Ishikawa (cell line): Measurements from ENCODE around the gene ELFN1.

Experiments used
- TEAD4 ChIP-seq: IDR thresholded peaks from 2 replicates; pipeline ENCODE4 v1.6.1; 2012
- ZBTB7A ChIP-seq: IDR thresholded peaks from 2 replicates; pipeline ENCODE4 v1.6.1; 2012; ENCODE audit warnings: low read depth
- TF ChIP-seq, protein P1 (sequence below): IDR thresholded peaks from 2 replicates; pipeline ENCODE4 v1.6.1; 2012; ENCODE audit warnings: low read depth, mild to moderate bottlenecking

DNA sequence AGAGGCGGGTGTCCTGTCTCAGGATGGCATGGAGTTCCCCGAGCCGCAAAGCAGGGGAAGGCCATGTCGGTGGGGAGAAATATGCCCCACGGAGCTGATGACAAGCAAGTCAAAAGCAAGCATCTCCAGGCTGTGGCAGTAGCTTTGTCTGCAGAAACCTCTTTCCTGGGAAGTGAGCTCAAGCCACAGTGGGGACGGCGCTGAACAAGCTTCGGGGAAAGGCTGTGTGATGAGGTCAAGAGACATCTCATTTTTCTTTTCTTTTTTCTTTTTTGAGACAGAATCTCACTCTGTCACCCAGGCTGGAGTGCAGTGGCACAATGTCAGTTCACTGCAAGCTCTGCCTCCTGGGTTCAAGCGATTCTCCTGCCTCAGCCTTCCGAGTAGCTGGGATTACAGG is 62.6 kb downstream of the ELFN1 start:
- TF ChIP-seq ZBTB7A, result no peak
- TF ChIP-seq, protein P1, sequence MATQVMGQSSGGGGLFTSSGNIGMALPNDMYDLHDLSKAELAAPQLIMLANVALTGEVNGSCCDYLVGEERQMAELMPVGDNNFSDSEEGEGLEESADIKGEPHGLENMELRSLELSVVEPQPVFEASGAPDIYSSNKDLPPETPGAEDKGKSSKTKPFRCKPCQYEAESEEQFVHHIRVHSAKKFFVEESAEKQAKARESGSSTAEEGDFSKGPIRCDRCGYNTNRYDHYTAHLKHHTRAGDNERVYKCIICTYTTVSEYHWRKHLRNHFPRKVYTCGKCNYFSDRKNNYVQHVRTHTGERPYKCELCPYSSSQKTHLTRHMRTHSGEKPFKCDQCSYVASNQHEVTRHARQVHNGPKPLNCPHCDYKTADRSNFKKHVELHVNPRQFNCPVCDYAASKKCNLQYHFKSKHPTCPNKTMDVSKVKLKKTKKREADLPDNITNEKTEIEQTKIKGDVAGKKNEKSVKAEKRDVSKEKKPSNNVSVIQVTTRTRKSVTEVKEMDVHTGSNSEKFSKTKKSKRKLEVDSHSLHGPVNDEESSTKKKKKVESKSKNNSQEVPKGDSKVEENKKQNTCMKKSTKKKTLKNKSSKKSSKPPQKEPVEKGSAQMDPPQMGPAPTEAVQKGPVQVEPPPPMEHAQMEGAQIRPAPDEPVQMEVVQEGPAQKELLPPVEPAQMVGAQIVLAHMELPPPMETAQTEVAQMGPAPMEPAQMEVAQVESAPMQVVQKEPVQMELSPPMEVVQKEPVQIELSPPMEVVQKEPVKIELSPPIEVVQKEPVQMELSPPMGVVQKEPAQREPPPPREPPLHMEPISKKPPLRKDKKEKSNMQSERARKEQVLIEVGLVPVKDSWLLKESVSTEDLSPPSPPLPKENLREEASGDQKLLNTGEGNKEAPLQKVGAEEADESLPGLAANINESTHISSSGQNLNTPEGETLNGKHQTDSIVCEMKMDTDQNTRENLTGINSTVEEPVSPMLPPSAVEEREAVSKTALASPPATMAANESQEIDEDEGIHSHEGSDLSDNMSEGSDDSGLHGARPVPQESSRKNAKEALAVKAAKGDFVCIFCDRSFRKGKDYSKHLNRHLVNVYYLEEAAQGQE, result no peak
- no peak for TF ChIP-seq TEAD4
